DMS53 (cell line): ENCODE results near the gene UCHL5.
"Not testable (repeated sequence)": the region's sequence is repeated elsewhere in the genome, so short reads cannot be mapped to it uniquely, and the experiment has no call there.

Source experiments
- DNase-seq: peaks from one replicate; lab custom pipeline; 2025; lab: John Stamatoyannopoulos, UW

The UCHL5 gene

GRCh38 chr1:193011406-193011805 lies 47.8 kb downstream of the UCHL5 start:
- DNase-seq: no peak

- no peak for DNase-seq
These were observed 49.7 kb downstream of the UCHL5 start for GRCh38 chr1:193009501-193009900.

GRCh38 chr1:193005785-193006184 lies 53.4 kb downstream of the UCHL5 start:
- no peak for DNase-seq

GRCh38 chr1:192998536-192998935 lies 60.6 kb downstream of the UCHL5 start:
- peak; percentile 17 for DNase-seq

GRCh38 chr1:192994141-192994540 lies 65.0 kb downstream of the UCHL5 start:
- no peak for DNase-seq

- no peak for DNase-seq
These were observed 65.6 kb downstream of the UCHL5 start for GRCh38 chr1:192993426-192994085.

- not testable (repeated sequence) for DNase-seq
These were observed 72.3 kb downstream of the UCHL5 start for GRCh38 chr1:192986748-192987334.

- DNase-seq: no peak
These were observed 72.9 kb downstream of the UCHL5 start for GRCh38 chr1:192986110-192986747.

GRCh38 chr1:192984080-192984479 lies 75.1 kb downstream of the UCHL5 start:
- no peak for DNase-seq

- DNase-seq: peak; percentile 35
These were observed 75.7 kb downstream of the UCHL5 start for GRCh38 chr1:192983349-192983980.

- DNase-seq: no peak
These were observed 78.3 kb downstream of the UCHL5 start for GRCh38 chr1:192980856-192981255.

- peak; percentile 35 for DNase-seq
These were observed 78.8 kb downstream of the UCHL5 start for GRCh38 chr1:192980334-192980733.

GRCh38 chr1:192979542-192979941 lies 79.6 kb downstream of the UCHL5 start:
- DNase-seq: no peak

- no peak for DNase-seq
These were observed 80.9 kb downstream of the UCHL5 start for GRCh38 chr1:192978195-192978710.

GRCh38 chr1:192977089-192977706 lies 82.0 kb downstream of the UCHL5 start:
- peak; percentile 20 for DNase-seq

GRCh38 chr1:192976576-192976975 lies 82.6 kb downstream of the UCHL5 start:
- DNase-seq: no peak

- DNase-seq: peak; percentile 27
These were observed 84.5 kb downstream of the UCHL5 start for GRCh38 chr1:192974701-192975100.

GRCh38 chr1:192973988-192974387 lies 85.2 kb downstream of the UCHL5 start:
- DNase-seq: no peak

GRCh38 chr1:192973202-192973601 lies 86.0 kb downstream of the UCHL5 start:
- DNase-seq: no peak

- DNase-seq: no peak
These were observed 90.1 kb downstream of the UCHL5 start for GRCh38 chr1:192969091-192969490.

GRCh38 chr1:192968323-192968722 lies 90.8 kb downstream of the UCHL5 start:
- no peak for DNase-seq

GRCh38 chr1:192967901-192968300 lies 91.3 kb downstream of the UCHL5 start:
- DNase-seq: no peak
